Glutamatergic neuron (in vitro differentiated cells): ENCODE results near the gene HLA-DPA1. TPM values are rescaled to one million over a fixed set of nuclear protein-coding genes. Genes with fewer than 3 reads are reported as not detected.

Source experiments
- DNase-seq: peaks from one replicate; pipeline ENCODE4 v3.0.0; 2022
- H3K27ac Mint-ChIP-seq: one replicate; pipeline ENCODE4 v1.8.0; 2020; ENCODE audit warnings: mild to moderate bottlenecking, mixed read lengths, inconsistent platforms; ENCODE audit not compliant: unreplicated experiment
- H3K27me3 Mint-ChIP-seq: one replicate; pipeline ENCODE4 v1.8.0; 2020; ENCODE audit warnings: mild to moderate bottlenecking, moderate library complexity, mixed read lengths, inconsistent platforms; ENCODE audit not compliant: unreplicated experiment
- H3K36me3 Mint-ChIP-seq: one replicate; pipeline ENCODE4 v1.8.0; 2020; ENCODE audit warnings: mild to moderate bottlenecking, mixed read lengths, inconsistent platforms; ENCODE audit not compliant: unreplicated experiment
- H3K4me1 Mint-ChIP-seq: one replicate; pipeline ENCODE4 v1.8.0; 2020; ENCODE audit warnings: mild to moderate bottlenecking, low read depth, mixed read lengths, inconsistent platforms; ENCODE audit not compliant: unreplicated experiment
- H3K4me3 Mint-ChIP-seq: one replicate; pipeline ENCODE4 v1.8.0; 2020; ENCODE audit warnings: mild to moderate bottlenecking, mixed read lengths, inconsistent platforms; ENCODE audit not compliant: unreplicated experiment
- H3K9me3 Mint-ChIP-seq: one replicate; pipeline ENCODE4 v1.8.0; 2020; ENCODE audit warnings: mild to moderate bottlenecking, moderate library complexity, mixed read lengths, inconsistent platforms; ENCODE audit not compliant: unreplicated experiment
- total RNA-seq: library from RNA; stranded (reverse); fragmentation: NEBNext Ultra II Directional; extraction: Animal tissue kit (Norgen Biotek cat#: 25700); gene quantifications from one replicate; pipeline ENCODE4 v1.2.1, GENCODE V29; 2021; ENCODE audit not compliant: unreplicated experiment
- TF ChIP-seq, protein P1 (sequence below): fragments of 200-600 bp; sonication (generic); IDR thresholded peaks from one replicate; pipeline ENCODE4 v1.5.0; 2021; ENCODE audit not compliant: partially characterized antibody, unreplicated experiment

The HLA-DPA1 gene
- total RNA-seq, 1 donor from 2014 or later, result 1.0 TPM

DNA sequence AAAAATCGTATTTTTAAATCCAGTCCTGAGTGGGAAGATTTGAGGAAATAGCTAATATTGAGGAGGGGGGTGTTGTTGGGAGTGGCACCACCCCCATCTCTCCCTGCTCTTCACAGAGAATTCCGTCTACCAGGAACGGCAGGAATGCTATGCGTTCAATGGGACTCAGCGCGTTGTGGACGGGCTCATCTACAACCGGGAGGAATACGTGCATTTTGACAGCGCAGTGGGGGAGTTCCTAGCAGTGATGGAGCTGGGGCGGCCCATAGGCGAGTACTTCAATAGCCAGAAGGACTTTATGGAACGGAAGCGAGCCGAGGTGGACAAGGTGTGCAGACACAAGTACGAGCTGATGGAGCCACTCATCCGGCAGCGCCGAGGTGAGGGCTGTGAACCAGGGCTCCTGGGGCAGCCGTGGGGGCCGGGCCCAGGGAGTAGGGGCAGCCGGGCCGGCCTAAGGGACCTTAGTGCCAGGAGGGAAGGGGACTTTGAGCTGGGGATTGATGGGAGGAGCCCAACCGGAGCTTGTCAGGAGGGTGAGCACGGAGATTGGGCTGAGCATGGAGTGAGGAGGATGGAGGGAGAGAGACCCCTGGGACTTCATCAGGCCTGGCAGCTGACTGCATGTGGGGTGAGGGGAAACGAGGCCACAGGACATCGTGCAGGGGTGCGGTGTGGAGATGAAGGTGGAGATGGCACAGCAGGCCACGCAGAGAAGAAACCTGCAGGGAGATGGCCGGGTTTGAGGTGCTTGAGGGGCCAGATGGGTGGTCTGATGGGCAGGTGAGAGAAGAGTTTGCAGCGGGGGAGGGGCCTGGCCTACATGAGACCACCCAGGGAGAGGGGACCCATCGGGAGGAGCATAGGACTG lies 43.6 kb upstream of the HLA-DPA1 start:
- H3K4me3 Mint-ChIP-seq, result peak overlapping the region; percentile 82
- peaks cover 14% of the 10 kb centered on the region for H3K27me3 Mint-ChIP-seq
- TF ChIP-seq, protein P1, sequence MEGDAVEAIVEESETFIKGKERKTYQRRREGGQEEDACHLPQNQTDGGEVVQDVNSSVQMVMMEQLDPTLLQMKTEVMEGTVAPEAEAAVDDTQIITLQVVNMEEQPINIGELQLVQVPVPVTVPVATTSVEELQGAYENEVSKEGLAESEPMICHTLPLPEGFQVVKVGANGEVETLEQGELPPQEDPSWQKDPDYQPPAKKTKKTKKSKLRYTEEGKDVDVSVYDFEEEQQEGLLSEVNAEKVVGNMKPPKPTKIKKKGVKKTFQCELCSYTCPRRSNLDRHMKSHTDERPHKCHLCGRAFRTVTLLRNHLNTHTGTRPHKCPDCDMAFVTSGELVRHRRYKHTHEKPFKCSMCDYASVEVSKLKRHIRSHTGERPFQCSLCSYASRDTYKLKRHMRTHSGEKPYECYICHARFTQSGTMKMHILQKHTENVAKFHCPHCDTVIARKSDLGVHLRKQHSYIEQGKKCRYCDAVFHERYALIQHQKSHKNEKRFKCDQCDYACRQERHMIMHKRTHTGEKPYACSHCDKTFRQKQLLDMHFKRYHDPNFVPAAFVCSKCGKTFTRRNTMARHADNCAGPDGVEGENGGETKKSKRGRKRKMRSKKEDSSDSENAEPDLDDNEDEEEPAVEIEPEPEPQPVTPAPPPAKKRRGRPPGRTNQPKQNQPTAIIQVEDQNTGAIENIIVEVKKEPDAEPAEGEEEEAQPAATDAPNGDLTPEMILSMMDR, result no peak
- H3K4me1 Mint-ChIP-seq, result peaks cover 17% of the 10 kb centered on the region
- peaks cover 5% of the 10 kb centered on the region for H3K9me3 Mint-ChIP-seq
- H3K36me3 Mint-ChIP-seq, result no peaks in the 10 kb centered on the region
- no peak overlapping the region for H3K27ac Mint-ChIP-seq
- DNase-seq, result peak; percentile 32

DNA sequence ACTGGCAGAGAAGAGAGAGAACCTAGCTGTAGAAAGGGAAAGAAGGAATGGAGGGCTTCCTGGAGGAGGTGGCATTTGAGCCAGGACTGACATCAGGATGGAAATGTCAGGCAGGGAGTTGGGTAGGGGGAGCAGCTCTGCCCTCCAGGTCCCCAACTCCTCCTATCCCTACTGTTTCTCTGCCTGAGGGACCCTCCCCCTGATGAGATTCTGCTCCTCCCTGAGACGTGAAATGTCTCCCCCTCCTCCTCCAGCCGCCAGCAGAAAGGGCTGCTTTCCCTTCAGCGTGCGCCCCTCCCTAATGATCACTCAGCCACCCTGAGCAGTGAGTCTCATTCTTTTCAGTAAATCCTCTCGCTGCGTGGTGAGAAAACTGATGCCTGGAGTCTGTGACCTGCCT lies 43.0 kb upstream of the HLA-DPA1 start:
- TF ChIP-seq, protein P1, result no peak
- no peak for DNase-seq
- H3K4me1 Mint-ChIP-seq, result peaks cover 15% of the 10 kb centered on the region
- peaks cover 14% of the 10 kb centered on the region for H3K27me3 Mint-ChIP-seq
- peak overlapping the region; percentile 82 for H3K4me3 Mint-ChIP-seq
- no peaks in the 10 kb centered on the region for H3K36me3 Mint-ChIP-seq
- H3K9me3 Mint-ChIP-seq, result peaks cover 5% of the 10 kb centered on the region
- H3K27ac Mint-ChIP-seq, result no peak overlapping the region

DNA sequence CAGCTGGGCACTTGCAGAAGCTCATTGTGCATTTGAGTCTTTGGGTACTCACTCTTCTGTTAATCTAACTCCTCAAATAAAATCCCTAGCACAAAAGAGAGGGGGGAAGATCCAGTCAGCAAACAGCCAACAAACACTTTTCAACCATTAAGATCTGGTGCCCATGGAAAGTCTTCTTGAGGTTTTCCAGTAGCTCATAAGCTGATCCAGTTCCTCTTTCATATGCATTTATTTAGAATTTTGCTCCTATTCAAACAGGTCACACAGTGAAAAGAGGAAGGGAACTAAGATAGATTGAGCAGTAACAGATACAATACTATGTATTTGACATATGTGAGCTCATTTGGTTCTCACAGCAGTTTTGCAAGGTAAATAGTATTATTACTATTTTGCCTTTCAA lies 41.0 kb upstream of the HLA-DPA1 start:
- peaks cover 14% of the 10 kb centered on the region for H3K27me3 Mint-ChIP-seq
- no peak for DNase-seq
- TF ChIP-seq, protein P1, result no peak
- no peak overlapping the region for H3K4me3 Mint-ChIP-seq
- H3K4me1 Mint-ChIP-seq, result peaks cover 16% of the 10 kb centered on the region
- no peaks in the 10 kb centered on the region for H3K36me3 Mint-ChIP-seq
- H3K27ac Mint-ChIP-seq, result no peak overlapping the region
- H3K9me3 Mint-ChIP-seq, result peaks cover 5% of the 10 kb centered on the region

DNA sequence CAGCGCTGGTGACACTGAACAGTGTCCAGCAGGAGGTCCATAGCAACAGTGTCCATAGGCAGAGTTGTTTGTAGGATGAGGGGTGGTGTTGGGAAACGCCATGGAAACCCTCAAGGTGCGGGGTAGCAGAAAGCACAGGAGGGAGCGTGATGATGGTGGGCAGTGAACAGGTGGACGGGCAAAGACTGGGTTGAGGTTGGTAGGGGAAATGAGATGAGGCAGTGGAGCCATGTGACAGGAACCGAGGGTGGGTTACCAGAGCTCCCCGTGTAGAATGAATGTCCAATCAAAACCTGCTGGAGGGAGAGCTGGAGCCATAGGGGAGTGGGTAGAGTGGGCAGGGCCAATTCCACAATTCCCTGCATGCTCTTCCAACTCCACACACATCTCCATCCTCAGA lies 40.3 kb upstream of the HLA-DPA1 start:
- H3K36me3 Mint-ChIP-seq, result no peaks in the 10 kb centered on the region
- H3K4me1 Mint-ChIP-seq, result peaks cover 20% of the 10 kb centered on the region
- TF ChIP-seq, protein P1, result no peak
- no peak overlapping the region for H3K4me3 Mint-ChIP-seq
- DNase-seq, result no peak
- H3K27ac Mint-ChIP-seq, result no peak overlapping the region
- peaks cover 14% of the 10 kb centered on the region for H3K27me3 Mint-ChIP-seq
- H3K9me3 Mint-ChIP-seq, result peaks cover 4% of the 10 kb centered on the region

DNA sequence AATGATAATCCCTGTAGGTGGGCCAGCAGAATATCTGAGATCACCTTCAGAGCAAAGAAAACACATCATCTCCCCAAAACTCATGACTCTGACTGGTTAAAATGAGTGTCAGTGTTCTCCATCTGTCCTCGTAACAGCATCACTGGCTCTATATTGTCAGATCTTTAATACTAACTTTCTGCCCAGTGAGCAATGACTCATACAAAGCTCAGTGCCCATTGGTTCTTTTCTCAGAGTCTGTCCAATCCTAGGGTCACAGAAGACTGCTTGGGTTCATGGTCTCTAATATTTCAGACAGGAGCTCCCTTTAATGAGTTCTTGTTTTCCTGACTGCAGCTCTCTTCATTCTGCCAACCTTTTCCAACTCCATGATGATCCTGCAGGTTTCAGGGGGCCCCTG lies 38.7 kb upstream of the HLA-DPA1 start:
- Mint-ChIP-seq H3K4me3 (no peak overlapping the region), H3K27me3 (peaks cover 14% of the 10 kb centered on the region), H3K9me3 (peaks cover 9% of the 10 kb centered on the region), H3K4me1 (peaks cover 20% of the 10 kb centered on the region), H3K27ac (no peak overlapping the region), H3K36me3 (no peaks in the 10 kb centered on the region)
- DNase-seq, result no peak
- TF ChIP-seq, protein P1, result no peak
